Uterus (tissue), 4 donors: Measurements from ENCODE around the gene BICD1. TPM values are rescaled to one million over a fixed set of nuclear protein-coding genes. Genes with fewer than 3 reads are reported as not detected.

Experiments
- DNase-seq, 2 donors: peaks; one replicate each; pipeline ENCODE4 v3.0.0-alpha.2; 2019 to 2020
- H3K27ac ChIP-seq, 2 donors: fragments of 200-600 bp; sonication (generic); 1 replicate in 1 of 2; 2 replicates in 1 of 2; pipeline ENCODE4 v1.5.1; 2016 to 2018
- H3K27me3 ChIP-seq, 2 donors: fragments of 200-600 bp; sonication (generic); one replicate each; pipeline ENCODE4 v1.5.1; 2018 to 2019; ENCODE audit warnings: control low read depth in 1 of 2
- H3K36me3 ChIP-seq, 2 donors: fragments of 200-600 bp; sonication (generic); one replicate each; pipeline ENCODE4 v1.5.1; 2019; ENCODE audit warnings: control low read depth in 1 of 2
- H3K4me1 ChIP-seq, 2 donors: fragments of 200-600 bp; sonication (generic); one replicate each; pipeline ENCODE4 v1.5.1; 2018 to 2019; ENCODE audit warnings: control low read depth in 1 of 2
- H3K4me3 ChIP-seq, 2 donors: fragments of 200-600 bp; sonication (generic); 1 replicate in 1 of 2; 2 replicates in 1 of 2; pipeline ENCODE4 v1.5.1; 2018 to 2019; ENCODE audit warnings: mild to moderate bottlenecking in 1 of 2
- H3K9me3 ChIP-seq, 2 donors: fragments of 200-600 bp; sonication (generic); one replicate each; pipeline ENCODE4 v1.5.1; 2019; ENCODE audit warnings: control low read depth in 1 of 2
- POLR2A ChIP-seq, 2 donors: fragments of 450-650 bp; IDR thresholded peaks; one replicate each; pipeline ENCODE4 v1.6.1; 2016; ENCODE audit warnings: antibody characterized with exemption in 2 of 2, mild to moderate bottlenecking in 1 of 2, moderate library complexity in 1 of 2
- intact Hi-C: fragments of 100-400 bp; cut with DNase I; formaldehyde crosslinking; loops from one replicate; pipeline ENCODE4 v1.15.1; 2023; ENCODE audit warnings: low total_unique reads
- total RNA-seq, 4 donors: library from RNA; depleted of rRNA in 3 of 4; stranded (reverse); fragments of >200 nt in 3 of 4; gene quantifications; one replicate each; pipeline versions ENCODE4 v1.1.0 to v1.2.4, GENCODE V29; 2014 to 2023
- TF ChIP-seq, protein P1 (sequence below), 4 experiments: fragments of 200-600 bp in 2 of 4; fragments of 450-650 bp in 2 of 4; sonication (generic) in 2 of 4; IDR thresholded peaks; one replicate each; pipeline ENCODE4 v1.5.1; 2016 to 2019; ENCODE audit warnings: antibody characterized with exemption in 4 of 4, mild to moderate bottlenecking in 2 of 4, moderate library complexity in 1 of 4
- donor health status: DM: yes; HTN: yes; CAD: no.

Gene BICD1
- total RNA-seq, 4 donors from 2014 or later: 19.4 to 219 (median 40.9) TPM

DNA sequence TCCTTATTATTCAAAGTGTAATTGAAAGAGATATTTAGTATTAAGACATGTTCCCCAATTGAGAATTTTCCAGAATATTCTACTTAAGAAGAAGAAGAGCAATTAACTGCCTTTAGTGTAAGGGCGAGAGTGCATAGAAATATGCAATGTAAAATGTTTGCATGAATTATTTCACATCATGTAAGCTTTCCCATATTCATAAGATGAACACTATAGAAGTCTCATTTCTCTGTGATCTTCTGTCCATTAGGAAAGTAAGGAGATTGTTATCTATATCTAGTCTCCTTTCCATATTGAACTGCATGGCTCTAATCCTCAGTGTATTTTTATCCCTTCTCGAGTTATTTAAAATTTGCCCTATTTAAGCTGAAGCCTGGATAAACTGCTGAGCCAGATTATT lies 275.6 kb downstream of the BICD1 start:
- H3K27ac ChIP-seq: no peak overlapping the region
- H3K27me3 ChIP-seq: no peaks in the 10 kb centered on the region
- no peaks in the 10 kb centered on the region for H3K4me1 ChIP-seq
- TF ChIP-seq, protein P1, sequence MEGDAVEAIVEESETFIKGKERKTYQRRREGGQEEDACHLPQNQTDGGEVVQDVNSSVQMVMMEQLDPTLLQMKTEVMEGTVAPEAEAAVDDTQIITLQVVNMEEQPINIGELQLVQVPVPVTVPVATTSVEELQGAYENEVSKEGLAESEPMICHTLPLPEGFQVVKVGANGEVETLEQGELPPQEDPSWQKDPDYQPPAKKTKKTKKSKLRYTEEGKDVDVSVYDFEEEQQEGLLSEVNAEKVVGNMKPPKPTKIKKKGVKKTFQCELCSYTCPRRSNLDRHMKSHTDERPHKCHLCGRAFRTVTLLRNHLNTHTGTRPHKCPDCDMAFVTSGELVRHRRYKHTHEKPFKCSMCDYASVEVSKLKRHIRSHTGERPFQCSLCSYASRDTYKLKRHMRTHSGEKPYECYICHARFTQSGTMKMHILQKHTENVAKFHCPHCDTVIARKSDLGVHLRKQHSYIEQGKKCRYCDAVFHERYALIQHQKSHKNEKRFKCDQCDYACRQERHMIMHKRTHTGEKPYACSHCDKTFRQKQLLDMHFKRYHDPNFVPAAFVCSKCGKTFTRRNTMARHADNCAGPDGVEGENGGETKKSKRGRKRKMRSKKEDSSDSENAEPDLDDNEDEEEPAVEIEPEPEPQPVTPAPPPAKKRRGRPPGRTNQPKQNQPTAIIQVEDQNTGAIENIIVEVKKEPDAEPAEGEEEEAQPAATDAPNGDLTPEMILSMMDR (IDR thresholded peaks at IDR 0.05): no peak
- TF ChIP-seq POLR2A (IDR thresholded peaks at IDR 0.05): no peak
- no peak overlapping the region for H3K4me3 ChIP-seq
- H3K36me3 ChIP-seq: no peaks in the 10 kb centered on the region
- intact Hi-C loops: no loop called here
- no peaks in the 10 kb centered on the region for H3K9me3 ChIP-seq
- no peak for DNase-seq

DNA sequence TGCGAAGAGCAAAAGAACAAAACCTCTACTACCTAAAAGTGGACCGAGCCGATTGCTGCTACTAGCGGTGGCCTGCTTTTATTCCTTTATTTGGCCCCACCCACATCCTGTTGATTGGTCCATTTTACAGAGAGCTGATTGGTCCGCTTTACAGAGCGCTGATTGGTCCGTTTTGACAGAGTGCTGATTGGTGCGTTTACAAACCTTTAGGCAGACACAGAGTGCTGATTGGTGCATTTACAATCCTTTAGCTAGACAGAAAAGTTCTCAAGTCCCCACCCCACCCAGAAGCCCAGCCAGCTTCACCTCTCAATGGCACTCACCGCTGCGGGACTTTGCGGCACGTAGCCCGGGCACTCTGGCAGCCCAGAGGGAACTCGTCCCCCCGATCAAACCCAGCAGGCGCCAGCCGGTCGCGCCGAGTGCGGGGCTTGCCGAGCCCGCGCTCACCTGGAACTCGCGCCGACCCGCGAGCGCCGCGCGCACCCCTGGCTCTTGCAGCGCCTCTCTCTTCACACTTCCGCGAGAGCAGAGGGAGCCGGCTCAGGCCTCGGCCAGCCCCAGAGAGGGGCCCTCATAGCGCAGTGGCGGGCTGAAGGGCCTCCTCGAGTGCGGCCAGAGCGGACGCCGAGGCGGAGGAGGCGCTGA lies 284.0 kb downstream of the BICD1 start:
- no peak for TF ChIP-seq POLR2A (IDR thresholded peaks at IDR 0.05)
- TF ChIP-seq, protein P1 (IDR thresholded peaks at IDR 0.05): no peak
- H3K9me3 ChIP-seq: no peaks in the 10 kb centered on the region
- no peaks in the 10 kb centered on the region for H3K4me1 ChIP-seq
- no peak overlapping the region for H3K27ac ChIP-seq
- no peaks in the 10 kb centered on the region for H3K27me3 ChIP-seq
- DNase-seq: no peak
- H3K36me3 ChIP-seq: no peaks in the 10 kb centered on the region
- H3K4me3 ChIP-seq: peak overlapping the region in 1 of 2 donors; percentile 19
- intact Hi-C loops: no loop called here

DNA sequence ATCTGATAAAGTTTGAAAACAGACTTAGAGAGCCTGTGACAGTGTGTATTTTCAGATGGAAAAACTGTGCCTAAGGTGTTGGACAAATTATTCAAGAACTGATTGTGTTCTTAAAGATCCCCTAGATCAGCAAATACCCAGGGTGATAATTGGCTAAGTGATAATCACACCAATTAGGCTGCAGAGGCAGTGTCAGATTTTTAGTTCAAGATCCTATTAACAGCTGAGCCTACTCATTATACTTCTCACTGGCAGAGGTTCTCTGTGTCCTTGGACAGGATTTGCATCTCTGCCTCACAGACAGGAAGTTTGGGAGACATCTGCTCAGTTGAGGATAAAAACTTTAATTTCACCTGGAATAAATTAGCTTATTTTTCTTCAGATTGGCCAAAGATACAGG lies 288.4 kb downstream of the BICD1 start:
- DNase-seq: no peak
- Histone ChIP-seq H3K36me3 (no peaks in the 10 kb centered on the region), H3K4me3 (no peak overlapping the region), H3K9me3 (no peaks in the 10 kb centered on the region), H3K27ac (no peak overlapping the region), H3K4me1 (no peaks in the 10 kb centered on the region), H3K27me3 (no peaks in the 10 kb centered on the region)
- intact Hi-C loops: no loop called here
- TF ChIP-seq, protein P1 (IDR thresholded peaks at IDR 0.05): no peak
- TF ChIP-seq POLR2A (IDR thresholded peaks at IDR 0.05): no peak

DNA sequence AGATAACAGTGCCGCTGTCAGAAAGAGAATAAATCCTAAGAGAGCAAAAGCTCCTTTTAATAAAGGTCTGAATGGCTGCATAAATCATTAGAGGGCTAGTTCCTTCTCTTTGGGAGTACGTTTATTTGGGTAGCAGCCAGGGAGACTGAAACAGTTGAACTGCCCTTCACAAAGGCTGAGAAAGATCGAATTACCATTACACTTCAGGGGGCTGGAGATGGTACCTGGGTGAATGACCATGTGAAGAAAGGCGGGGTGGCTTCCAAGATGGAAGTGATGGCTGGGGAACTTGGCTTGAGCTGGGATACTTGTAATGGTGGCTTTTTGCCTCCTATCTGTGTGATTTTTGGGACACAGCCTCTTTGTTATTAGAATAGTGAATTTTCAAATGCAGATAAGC lies 291.0 kb downstream of the BICD1 start:
- Histone ChIP-seq H3K27ac (no peak overlapping the region), H3K36me3 (no peaks in the 10 kb centered on the region), H3K27me3 (no peaks in the 10 kb centered on the region), H3K9me3 (no peaks in the 10 kb centered on the region), H3K4me1 (no peaks in the 10 kb centered on the region), H3K4me3 (no peak overlapping the region)
- TF ChIP-seq, protein P1 (IDR thresholded peaks at IDR 0.05): no peak
- TF ChIP-seq POLR2A (IDR thresholded peaks at IDR 0.05): no peak
- intact Hi-C loops: no loop called here
- no peak for DNase-seq

DNA sequence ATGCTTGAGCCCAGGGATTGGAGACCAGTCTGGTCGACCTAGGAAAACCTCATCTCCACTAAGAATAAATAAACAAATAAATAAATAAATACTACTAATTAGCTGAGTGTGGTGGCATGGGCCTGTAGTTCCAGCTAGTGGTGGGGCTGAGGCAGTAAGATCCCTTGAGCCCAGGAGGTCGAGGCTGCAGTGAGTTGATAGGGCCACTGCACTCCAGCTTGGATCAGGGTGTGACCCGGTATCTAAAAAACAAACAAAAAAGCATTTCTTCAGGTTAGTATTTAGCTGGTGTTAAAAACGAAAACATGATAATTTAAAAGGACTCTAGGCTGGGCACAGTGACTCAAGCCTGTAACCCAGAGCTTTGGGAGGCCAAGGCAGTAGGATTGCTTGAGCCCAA lies 291.5 kb downstream of the BICD1 start:
- no peak for DNase-seq
- H3K36me3 ChIP-seq: no peaks in the 10 kb centered on the region
- no peak overlapping the region for H3K4me3 ChIP-seq
- H3K9me3 ChIP-seq: no peaks in the 10 kb centered on the region
- intact Hi-C loops: no loop called here
- H3K27ac ChIP-seq: no peak overlapping the region
- H3K27me3 ChIP-seq: no peaks in the 10 kb centered on the region
- TF ChIP-seq, protein P1 (IDR thresholded peaks at IDR 0.05): no peak
- no peak for TF ChIP-seq POLR2A (IDR thresholded peaks at IDR 0.05)
- no peaks in the 10 kb centered on the region for H3K4me1 ChIP-seq
